Activated CD8-positive, alpha-beta memory T cell treated with anti-CD3 and anti-CD28 coated beads for 4 hours (primary cell): ENCODE data around the gene GRIFIN.
A peak's percentile ranks its signal among the peaks of the same experiment; 100 is the strongest.

Experiments
- DNase-seq, 2 donors: peaks; one replicate each; pipeline ENCODE4 v3.0.0-alpha.2; 2020; ENCODE audit warnings: low read depth in 2 of 2

GRIFIN gene

DNA sequence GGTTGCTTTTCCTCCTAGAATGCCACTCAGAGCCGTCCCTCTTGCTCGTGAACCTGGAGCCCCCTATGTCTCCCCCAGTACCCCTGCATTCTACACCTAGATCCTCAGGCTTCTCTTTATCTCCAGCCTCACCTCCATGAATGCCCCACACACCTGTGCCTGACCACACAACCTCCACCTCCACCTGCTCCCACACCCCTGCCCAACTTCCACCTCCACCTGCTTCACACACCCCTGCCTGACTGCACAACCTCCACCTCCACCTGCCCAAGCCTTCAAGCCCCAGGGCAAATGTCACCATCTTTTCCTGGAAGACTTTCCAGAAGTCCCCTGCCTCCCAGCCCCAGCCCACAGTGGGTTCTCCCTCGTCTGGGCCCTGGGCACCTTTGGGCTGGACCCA lies 36.5 kb upstream of the GRIFIN start:
- DNase-seq = no peak

DNA sequence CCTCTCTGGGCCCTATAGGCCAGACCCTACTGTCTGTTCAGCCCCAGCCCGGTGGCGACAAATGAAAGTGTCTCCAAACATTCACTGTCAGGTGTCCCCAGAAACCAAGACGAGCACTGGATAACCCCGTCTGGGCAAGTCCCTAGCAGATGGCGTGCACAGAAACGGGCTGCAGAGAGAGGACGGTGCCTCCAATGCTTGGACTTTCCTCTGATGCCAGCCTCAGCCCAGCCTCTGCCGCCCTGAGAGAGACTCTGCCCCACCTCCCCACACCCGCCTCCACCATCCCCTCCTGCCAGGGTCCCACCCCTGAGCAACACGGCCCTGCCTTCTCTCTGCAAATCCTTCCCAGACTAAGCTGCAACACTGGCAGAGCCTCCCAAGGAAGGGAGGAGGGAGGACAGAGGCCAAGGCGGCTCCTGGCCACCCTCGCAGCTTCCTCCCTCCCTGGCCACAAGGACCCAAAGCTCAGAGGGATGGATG lies 36.0 kb upstream of the GRIFIN start:
- DNase-seq = no peak

DNA sequence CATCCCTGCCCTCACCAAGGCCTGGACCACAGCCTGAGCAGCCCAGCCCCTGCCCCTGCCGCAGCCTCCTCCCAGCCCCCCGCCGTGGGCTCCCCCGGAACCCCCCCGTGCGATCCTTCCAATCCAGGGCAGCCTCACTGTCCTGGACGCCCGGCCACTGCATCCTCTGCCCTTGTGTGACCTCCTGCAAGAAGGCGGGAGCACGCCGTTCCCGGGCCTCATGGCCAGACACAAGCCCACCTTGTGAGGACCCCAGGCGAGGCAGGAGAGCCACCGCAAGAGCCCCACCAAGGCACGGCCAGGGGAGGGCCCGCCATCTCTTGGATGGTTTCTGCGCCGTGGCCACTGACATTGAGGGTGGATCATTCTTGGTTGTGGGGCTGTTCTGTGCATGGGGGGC lies 35.6 kb upstream of the GRIFIN start:
- DNase-seq = no peak

DNA sequence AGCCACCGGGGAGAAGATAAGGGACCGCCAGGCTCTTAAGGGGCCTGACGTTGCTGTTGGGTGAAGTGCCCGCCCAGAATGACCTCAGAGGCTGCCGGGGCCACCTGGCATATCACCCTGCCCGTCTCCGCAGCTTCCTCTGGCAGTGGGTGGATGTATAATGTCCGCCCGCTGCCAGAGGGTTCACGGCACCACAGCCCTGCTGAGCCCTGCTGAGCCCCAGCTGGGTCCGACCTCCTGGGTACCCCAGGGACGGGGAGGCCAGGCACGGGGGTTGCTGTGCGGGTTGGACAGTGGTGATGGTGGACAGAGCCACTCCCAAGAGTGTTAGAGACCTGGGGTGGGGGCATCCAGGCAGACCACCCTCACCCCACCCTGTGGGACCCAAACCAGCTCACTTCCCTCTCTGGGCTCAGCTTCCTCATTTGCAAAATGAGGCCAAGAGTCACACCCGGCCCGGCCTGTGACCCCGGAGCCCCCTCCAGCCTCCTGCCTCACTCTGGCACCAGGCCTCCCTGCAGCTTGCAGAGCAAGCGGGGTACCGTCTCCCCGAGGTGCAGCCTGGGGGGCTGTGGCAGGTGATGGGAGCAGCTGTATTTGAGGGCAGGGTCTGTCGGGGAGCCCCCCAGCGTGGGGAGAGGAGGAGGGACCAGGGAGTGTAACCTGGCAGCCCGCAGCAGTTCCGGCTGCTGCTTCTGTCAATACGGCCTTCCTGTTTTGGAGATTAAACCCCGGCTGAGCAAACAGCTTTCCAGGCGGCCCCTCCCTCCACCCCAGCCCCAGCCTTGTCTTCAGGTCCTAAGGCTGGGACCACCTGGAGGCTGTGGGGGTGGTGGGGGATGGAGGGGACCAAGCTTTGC lies 34.9 kb upstream of the GRIFIN start:
- no peak for DNase-seq

DNA sequence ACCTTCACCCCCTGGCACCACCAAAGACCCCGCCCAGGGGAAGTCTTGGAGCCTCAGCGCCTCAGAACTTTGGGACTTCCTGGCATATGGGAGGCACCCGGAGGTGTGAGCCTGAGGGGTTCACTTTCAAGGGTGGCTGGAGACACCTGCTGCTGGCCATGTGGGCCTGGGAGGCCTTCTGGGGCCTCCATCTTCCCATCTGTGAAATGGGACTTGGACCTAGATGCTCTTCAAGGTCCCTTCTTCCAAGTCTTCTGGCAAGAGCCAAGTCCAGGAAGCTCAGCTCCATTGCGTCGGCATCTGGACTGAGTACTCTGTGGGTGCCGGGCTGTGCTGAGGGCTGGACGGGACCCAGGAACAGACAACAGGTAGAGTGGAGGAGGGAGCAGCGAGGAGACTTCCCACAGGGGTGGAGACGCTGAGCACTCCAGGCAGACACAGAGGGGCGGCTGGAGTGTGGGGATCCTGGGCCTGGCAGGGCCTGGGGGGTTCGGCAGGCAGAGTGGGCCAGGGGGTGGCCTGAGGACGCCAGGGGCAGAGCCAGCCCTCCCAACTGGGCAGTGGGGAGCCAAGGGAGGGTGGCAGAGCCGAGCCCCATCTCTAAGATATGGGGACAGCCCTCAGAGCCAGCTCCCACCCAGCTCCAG lies 34.1 kb upstream of the GRIFIN start:
- DNase-seq = no peak

DNA sequence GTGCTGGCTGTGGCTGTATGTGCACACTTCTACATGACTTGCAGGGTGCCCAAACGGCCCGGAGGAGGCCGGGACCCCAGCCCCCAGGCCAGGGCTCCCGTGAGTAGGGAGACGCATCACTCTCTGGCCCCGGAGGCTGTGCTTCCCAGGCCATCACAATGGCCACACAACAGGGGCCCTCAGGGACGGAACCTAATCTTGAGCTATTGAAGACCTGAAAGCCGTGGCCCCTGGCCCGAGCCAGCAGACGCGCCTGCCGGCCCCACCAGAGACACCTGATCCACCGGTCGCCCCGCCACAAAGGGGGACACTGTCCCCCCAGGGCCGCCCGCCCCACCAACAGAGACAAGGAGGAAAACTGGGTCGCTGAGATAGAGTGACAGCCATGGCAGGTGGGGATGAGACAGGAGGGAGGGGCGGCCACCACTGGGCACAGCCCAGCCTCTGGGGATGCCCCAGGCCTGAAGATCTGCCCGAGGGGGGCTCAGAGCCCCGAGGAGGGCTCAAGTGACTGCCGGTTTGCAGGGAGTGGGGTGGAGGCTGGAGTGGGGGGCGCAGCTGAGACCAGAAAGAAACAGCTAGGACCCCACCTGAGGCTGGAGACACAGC lies 33.2 kb upstream of the GRIFIN start:
- no peak for DNase-seq

DNA sequence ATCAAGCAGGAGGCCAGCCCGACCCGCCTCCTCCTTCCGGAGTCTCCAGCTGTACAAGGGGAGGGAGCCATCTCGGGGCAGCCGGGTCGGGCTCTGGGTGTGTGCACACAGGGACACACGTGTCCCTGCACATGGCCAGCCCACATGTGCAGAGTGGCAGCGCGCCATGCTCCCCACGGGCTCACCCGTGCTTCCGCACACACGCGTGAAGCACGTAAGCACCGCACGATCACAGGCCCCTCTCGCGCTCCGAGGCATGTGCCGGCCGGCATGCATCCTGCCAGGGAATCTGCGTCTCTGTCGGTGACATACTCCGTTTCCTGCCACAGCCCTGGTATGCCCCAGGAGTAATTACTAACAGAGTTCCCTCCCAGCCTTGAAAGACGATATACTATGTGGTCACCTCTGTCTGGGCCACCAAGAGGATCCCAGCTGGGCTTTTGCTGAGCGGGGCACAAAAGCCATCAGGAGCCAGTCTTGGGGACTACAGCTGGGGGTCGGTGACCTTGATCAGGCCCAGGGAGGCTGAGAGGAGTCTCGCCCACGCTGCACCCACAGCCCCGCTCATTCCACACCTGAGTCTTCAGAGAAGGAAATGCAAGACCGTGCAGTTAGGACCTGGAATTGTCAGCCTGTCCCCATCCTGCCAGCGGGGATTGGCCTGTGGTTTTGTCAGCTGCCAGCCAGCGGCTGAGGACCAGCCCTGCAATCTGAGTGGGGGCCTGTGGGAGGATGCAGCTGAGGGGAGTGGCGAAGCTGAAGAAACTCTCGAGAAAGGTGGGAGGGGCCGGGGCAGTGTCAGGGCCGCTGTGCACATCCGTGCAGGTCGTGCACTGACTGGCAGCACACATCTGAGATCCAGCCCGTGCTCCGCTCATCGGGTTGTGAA lies 32.4 kb upstream of the GRIFIN start:
- peak in 1 of 2 donors; percentile 60 for DNase-seq

DNA sequence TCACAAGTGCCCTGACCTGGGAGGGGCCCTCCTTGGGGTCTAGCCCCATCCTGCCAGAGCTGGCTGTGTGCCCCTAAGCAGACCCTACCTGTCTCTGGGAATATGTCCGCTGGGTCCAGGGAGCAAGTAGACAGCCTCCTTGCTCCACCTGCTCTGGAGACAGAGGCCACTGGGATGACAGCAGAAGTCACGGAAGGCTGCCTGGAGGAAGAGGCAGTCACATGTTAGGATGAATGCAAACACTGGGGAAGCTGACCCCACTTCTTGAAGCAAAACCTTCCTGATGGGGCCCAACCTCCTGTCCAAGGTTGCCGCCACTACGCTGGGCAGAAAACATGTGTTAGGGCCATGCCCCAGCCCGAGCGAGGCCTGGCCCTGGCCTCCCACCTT lies 31.7 kb upstream of the GRIFIN start:
- DNase-seq = no peak

DNA sequence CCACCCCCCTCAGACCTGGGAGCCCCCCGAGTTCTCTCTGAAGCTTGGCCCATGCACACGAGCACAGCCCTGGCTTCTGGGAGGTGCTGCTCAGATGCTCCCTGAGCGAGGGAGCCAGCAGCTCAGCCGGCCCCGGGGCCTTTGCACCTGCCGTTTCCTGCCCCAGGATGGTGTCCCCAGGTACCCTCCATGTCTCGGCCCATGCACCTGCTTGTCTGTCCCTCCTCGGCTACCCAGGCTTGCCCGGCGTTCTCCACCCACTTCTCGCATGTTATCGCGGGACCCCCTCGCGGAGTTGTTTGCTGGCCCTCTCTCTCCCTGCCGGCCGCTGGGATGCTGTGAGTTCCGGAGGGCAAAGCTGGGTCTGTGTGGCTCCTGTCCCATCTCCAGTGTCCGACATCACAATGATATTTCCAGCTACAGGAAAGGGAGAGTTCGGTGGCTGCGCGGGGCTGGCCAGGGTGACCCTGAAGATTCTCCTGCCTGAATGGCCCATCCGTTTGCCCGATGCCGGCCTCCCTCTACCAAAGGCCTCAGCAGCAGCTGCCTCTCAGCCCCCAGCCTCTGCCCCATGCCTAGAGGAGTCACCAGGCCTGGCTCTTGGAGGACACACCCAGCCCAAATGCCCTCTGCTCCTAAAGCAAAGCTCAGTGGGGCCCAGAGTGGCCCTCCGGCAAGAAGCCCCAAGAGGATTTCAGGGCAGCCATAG lies 31.2 kb upstream of the GRIFIN start:
- DNase-seq = no peak

DNA sequence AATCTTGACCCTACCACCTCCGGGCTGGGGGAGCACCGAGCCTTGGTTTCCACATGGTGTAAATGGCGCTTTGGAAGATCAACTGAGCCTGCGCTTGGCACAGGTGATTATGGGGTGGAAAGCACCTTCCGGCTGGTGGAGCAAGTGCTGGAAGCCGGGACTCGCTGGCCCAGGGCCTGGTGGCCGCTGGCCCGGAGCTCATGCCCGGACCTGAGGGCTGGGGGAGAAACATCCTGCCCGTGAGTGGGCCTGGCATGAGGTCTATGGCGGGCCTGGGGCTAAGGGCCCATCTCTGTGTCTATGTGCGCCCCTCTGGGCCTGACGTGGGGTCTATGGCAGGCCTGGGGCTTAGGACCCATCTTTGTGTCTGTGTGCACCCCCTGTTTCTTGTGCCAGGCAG lies 29.2 kb upstream of the GRIFIN start:
- no peak for DNase-seq

DNA sequence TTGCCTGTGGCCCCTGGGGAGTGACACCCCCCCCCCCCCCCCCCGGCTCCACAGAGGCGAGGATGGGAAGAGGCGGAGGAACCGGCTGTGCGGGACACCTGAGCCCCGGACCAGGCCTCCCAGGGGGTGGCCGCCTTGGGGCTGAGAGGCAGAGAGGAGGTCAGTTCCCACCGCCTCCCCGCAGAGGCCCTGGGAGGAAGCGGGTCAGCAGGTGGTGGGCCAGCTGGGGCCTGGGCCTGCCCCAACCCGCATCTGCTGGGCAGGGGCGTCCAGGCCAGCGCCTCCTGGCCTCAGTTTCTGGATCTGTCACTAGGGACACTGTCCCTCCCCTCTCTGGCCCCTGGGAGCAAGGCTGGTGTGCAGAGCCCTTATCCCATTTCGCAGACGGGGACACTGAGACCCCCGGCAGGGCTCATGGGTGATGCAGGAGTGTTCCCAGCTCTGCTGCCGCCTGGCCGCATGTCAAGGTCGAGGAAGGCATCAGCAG lies 28.7 kb upstream of the GRIFIN start:
- DNase-seq = no peak

DNA sequence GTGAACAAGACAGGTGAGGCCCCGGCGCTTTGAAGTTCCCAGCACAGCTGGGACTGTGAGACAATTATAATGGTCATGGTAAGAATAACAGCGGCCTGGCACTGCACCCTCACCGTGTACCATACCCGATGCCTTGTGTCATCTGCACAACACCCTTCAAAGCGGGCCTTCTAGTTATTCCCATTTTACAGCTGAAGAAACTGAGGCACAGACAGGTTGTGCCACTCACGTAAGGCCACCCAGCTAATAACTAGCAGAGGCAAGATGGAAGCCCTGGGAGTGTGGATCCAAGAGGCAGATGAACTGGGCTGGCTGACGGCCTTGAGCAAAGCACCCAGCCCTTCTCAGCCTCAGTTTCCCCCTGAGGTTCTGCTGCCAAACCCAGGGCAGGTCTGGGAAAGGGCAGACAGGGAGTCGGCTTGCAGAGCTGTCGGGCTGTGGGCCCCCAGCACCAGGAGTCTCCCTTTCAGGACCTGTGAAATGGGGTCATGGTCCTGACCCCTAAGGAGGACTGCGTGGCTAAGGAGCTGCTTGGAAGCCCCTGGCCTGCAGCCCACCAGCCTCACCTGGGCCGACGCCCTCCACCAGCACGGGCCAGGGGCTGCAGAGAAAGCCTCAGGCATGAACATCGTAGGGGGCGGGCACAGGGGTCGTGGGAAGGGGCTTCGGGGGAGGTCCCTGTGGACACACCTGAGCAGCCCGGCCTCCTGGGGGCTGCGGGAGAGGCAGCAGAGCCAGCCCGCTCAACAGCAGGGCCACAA lies 28.1 kb upstream of the GRIFIN start:
- DNase-seq = no peak

DNA sequence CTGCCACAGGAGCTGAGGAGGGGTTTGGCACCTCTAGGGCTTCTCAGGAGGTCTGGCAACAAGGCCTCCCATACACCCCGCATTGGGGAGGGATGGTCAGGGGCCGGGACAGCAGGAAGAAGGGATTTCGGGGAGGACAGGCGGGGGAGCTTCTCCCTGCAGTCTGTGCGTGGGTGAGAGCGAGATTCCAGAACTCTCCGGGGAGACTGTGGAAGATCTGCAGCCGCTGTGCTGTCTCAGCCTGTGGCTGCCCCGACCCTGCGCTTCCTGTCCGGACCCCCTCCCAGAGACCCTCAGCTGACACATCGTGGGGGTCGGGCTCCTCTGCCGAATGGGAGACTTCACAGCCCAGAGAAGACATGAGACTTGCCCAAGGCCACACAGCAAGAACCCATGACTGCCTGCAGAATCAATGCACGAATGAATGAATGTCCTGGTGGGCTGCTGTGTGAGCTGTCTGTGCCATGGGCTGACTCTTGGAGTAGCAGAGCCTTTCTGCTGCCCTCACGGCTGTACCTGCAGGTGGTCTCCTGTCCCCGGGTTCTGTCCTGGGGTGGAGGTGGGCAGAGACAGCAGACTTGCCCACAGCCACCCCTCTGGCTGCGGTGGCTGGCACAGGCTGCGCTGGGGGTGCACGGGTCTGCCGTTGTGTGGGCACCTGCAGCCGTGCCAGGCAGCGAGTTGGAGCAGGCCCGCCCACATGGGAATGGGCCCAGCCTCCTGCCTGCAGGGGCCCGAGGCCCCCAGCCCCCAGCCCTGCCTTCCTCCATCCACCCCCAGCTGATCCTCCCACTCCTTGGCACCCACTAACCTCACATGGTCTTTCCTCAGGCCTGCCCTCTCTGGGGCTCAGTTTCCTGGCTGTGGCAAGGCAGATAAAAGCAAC lies 27.1 kb upstream of the GRIFIN start:
- no peak for DNase-seq

DNA sequence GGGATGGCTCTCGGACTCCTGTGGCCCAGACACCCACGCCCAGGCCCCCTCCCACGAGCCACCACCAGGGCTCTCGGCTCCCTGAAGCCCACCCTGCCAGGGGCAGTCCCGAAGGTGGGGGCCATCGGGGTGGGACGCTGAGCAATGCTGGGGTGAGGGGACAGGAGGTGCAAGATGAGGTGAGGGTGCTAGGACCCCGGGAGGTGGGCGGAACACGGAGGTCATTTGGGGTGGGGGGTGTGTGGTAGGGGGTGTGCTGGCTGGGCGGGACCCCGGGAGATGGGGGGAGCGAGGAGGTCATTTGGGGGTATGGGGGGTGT lies 26.4 kb upstream of the GRIFIN start:
- DNase-seq = no peak

DNA sequence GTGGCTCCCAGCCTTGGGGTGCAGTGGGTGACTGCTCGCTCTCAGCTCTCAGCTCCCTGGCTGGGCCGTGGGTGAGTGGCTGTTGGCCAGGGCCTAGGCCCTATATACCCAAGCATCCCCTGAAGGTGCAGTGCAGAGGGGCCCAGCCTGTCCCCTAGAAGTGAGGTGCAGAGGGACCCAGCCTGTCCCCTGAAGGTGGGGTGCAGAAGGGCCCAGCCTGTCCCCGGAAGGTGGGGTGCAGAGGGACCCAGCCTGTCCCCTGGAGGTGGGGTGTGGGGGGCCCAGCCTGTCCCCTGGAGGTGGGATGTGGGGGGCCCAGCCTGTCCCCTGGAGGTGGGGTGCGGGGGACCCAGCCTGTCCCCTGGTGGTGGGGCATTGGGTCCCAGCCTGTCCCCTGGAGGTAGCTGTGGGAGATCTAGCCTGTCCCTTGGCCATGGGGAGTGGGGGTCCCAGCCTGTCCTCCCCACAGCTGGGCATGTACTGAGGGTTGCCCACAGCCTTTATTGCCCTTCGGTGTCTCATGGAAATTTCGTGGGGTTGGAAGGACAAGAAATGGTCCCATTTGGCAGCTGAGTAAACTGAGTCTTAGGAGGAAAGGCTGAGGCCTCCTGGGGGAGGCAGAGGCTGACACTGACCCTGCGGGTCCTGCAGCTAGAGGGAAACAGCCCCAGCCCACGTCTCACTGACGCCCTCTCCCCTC lies 25.9 kb upstream of the GRIFIN start:
- DNase-seq = no peak

DNA sequence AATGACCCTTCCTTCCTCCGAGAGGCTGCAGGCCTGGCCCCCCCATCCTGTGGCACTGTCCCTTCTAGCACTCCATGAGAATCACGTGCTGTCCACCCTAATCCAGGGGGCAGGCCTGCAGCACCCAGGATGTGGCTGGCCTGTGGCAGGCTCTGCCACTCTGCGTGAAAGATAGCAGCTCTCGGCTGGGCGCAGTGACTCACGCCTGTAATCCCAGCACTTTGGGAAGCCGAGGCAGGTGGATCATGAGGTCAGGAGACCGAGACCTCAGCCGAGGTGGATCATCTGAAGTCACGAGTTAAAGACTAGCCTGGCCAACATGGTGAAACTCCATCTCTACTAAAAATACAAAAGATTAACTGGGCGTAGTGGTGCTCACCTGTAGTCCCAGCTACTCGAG lies 24.5 kb upstream of the GRIFIN start:
- DNase-seq = no peak

DNA sequence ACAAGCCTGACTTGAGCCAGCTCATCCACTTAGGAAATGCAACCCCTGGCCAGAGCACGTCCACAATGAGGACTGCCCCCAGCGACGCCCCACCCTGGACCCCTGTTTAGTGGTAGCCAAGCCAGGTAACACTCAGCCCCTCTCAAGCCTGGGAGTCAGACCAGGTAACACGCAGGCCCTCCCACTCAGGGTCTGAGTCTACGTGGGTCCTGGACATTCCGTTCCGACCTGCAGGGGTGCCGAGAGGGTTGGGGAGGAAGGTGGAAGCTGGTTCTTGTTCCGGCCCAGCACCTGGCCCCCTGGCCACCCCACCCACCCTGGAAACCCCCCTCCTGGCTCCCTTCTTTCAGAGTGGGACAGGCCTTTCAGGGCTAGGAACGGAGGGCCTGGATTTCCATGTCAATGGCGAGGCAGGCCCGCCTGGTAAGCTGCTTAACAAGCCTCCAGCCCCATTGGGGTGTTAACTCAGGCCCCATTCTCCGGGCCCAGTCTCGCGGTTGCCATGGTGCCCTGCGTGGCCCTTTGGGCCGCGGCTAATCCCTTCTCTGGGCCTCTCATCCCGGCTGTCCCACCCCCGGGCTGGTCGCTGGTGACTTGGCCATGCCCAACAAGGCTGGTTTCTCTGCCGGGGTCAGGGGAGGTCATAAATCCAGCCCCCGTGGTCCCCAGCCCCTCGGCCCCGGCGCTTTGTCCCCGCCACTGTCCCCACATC lies 23.7 kb upstream of the GRIFIN start:
- DNase-seq = no peak

DNA sequence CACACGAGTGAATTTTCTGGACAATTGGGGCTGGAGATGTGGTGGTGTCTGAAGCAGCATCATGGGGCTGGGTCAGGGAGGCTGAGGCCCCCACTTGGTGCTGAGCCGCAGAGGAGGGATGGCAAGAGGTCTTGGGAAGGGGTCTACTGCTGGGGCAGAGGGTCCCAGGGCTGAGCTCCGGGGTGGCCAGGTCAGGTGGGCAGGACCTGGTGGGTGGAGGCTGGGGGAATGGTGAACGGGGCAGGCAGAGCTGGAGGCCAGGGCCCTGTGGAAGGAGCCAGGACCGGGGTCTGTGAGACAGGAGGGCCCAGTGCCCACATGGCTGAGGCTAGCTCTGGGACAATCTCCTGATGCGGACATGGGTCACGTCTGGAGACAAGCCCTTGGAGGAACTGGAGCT lies 23.0 kb upstream of the GRIFIN start:
- DNase-seq = no peak
